SK-N-SH treated with all-trans-retinoic acid at 6 μM for 48 hours (cell line): ENCODE data around the gene TMEM107.

ENCODE experiments used
- ATAC-seq: fragments of 200-7000 bp; cut with Tn5 transposase; 3 replicates; pipeline ENCODE4 v1.9.1; 2020; ENCODE audit warnings: mild to moderate bottlenecking, moderate library complexity
- ARNTL ChIP-seq: fragments of 450-650 bp; formaldehyde crosslinking; IDR thresholded peaks from 2 replicates; pipeline ENCODE4 v1.5.0; 2020; ENCODE audit warnings: low read depth, mild to moderate bottlenecking, moderate library complexity, borderline replicate concordance
- BACH2 ChIP-seq: fragments of 250-450 bp; sonication (Bioruptor Pico); IDR thresholded peaks from 2 replicates; pipeline ENCODE4 v1.9.0; 2021; ENCODE audit warnings: mild to moderate bottlenecking, borderline replicate concordance
- CREB5 ChIP-seq: fragments of 250-450 bp; sonication (Bioruptor Pico); IDR thresholded peaks from 2 replicates; pipeline ENCODE4 v1.5.1; 2020; ENCODE audit warnings: low read depth, mild to moderate bottlenecking, moderate library complexity
- CSDC2 ChIP-seq: fragments of 250-450 bp; sonication (Bioruptor Pico); IDR thresholded peaks from 2 replicates; pipeline ENCODE4 v1.5.0; 2020; ENCODE audit warnings: mild to moderate bottlenecking, moderate library complexity
- CSRNP3 ChIP-seq: fragments of 250-450 bp; sonication (Bioruptor Pico); IDR thresholded peaks from 2 replicates; pipeline ENCODE4 v1.5.1; 2021; ENCODE audit warnings: mild to moderate bottlenecking, moderate library complexity
- ESRRG ChIP-seq: fragments of 250-450 bp; sonication (Bioruptor Pico); IDR thresholded peaks from 2 replicates; pipeline ENCODE4 v1.6.1; 2021; ENCODE audit warnings: mild to moderate bottlenecking
- GLIS3 ChIP-seq: fragments of 250-450 bp; sonication (Bioruptor Pico); IDR thresholded peaks from 2 replicates; pipeline ENCODE4 v1.5.0; 2020; ENCODE audit warnings: mild to moderate bottlenecking, moderate library complexity
- ISL1 ChIP-seq: fragments of 250-450 bp; sonication (Bioruptor Pico); IDR thresholded peaks from 2 replicates; pipeline ENCODE4 v2.1.2; 2022; ENCODE audit warnings: mild to moderate bottlenecking, moderate library complexity
- OSR1 ChIP-seq: fragments of 250-450 bp; sonication (Bioruptor Pico); IDR thresholded peaks from 2 replicates; pipeline ENCODE4 v1.8.0; 2022; ENCODE audit warnings: moderate library complexity, mild to moderate bottlenecking, inconsistent platforms
- PATZ1 ChIP-seq: fragments of 250-450 bp; sonication (Bioruptor Pico); IDR thresholded peaks from 2 replicates; pipeline ENCODE4 v1.8.0; 2020; ENCODE audit warnings: mild to moderate bottlenecking, moderate library complexity, borderline replicate concordance
- POU6F1 ChIP-seq: fragments of 250-450 bp; sonication (Bioruptor Pico); IDR thresholded peaks from 2 replicates; pipeline ENCODE4 v1.8.0; 2021; ENCODE audit warnings: low read depth, mild to moderate bottlenecking, moderate library complexity, borderline replicate concordance
- PPARA ChIP-seq: fragments of 250-450 bp; sonication (Bioruptor Pico); IDR thresholded peaks from 2 replicates; pipeline ENCODE4 v1.5.0; 2020; ENCODE audit warnings: mild to moderate bottlenecking, borderline replicate concordance
- RARB ChIP-seq: fragments of 250-450 bp; sonication (Bioruptor Pico); IDR thresholded peaks from 2 replicates; pipeline ENCODE4 v1.8.0; 2021; ENCODE audit warnings: mild to moderate bottlenecking, moderate library complexity
- SNAI2 ChIP-seq: fragments of 250-450 bp; sonication (Bioruptor Pico); IDR thresholded peaks from 2 replicates; pipeline ENCODE4 v1.5.0; 2020; ENCODE audit warnings: mild to moderate bottlenecking, moderate library complexity
- TCF4 ChIP-seq: fragments of 250-450 bp; sonication (Bioruptor Pico); IDR thresholded peaks from 2 replicates; pipeline ENCODE4 v1.8.0; 2021; ENCODE audit warnings: mild to moderate bottlenecking, moderate library complexity, borderline replicate concordance
- TOX ChIP-seq: fragments of 250-450 bp; sonication (Bioruptor Pico); IDR thresholded peaks from 2 replicates; pipeline ENCODE4 v1.8.0; 2021; ENCODE audit warnings: mild to moderate bottlenecking, moderate library complexity, borderline replicate concordance
- TSHZ2 ChIP-seq: fragments of 250-450 bp; sonication (Bioruptor Pico); IDR thresholded peaks from 2 replicates; pipeline ENCODE4 v1.5.0; 2020; ENCODE audit warnings: mild to moderate bottlenecking, moderate library complexity
- ZC3H10 ChIP-seq: fragments of 250-450 bp; sonication (Bioruptor Pico); IDR thresholded peaks from 2 replicates; pipeline ENCODE4 v1.5.1; 2021; ENCODE audit warnings: mild to moderate bottlenecking, moderate library complexity
- ZFP3 ChIP-seq: fragments of 250-450 bp; sonication (Bioruptor Pico); IDR thresholded peaks from 2 replicates; pipeline ENCODE4 v1.5.0; 2020; ENCODE audit warnings: mild to moderate bottlenecking, moderate library complexity
- ZFP30 ChIP-seq: fragments of 450-650 bp; formaldehyde crosslinking; IDR thresholded peaks from 2 replicates; pipeline ENCODE4 v1.5.0; 2022; ENCODE audit warnings: mild to moderate bottlenecking, moderate library complexity
- ZNF565 ChIP-seq: fragments of 450-650 bp; formaldehyde crosslinking; conservative IDR thresholded peaks from 2 replicates; pipeline ENCODE4 v1.5.0; 2020; ENCODE audit warnings: low read depth, mild to moderate bottlenecking, moderate library complexity
- ZNF70 ChIP-seq: fragments of 450-650 bp; formaldehyde crosslinking; IDR thresholded peaks from 2 replicates; pipeline ENCODE4 v1.5.0; 2020; ENCODE audit warnings: mild to moderate bottlenecking, moderate library complexity
- ZNF8 ChIP-seq: fragments of 450-650 bp; formaldehyde crosslinking; IDR thresholded peaks from 2 replicates; pipeline ENCODE4 v1.5.0; 2020; ENCODE audit warnings: mild to moderate bottlenecking, moderate library complexity

TMEM107 gene

GRCh38 chr17:8147141-8147804 lies 28.9 kb downstream of the TMEM107 start (continued):
- no peak for TF ChIP-seq POU6F1 (CRISPR knock-in tag)
- no peak for TF ChIP-seq TOX
- TF ChIP-seq RARB (CRISPR knock-in tag), result no peak
- TF ChIP-seq SNAI2 (CRISPR knock-in tag), result no peak
- TF ChIP-seq ISL1 (CRISPR knock-in tag), result no peak
- no peak for TF ChIP-seq ZFP30 (CRISPR knock-in tag)
- TF ChIP-seq OSR1 (CRISPR knock-in tag), result no peak
- TF ChIP-seq ZNF565 (CRISPR knock-in tag), result no peak
- no peak for TF ChIP-seq ESRRG (CRISPR knock-in tag)
- no peak for TF ChIP-seq PPARA
- no peak for TF ChIP-seq PATZ1 (CRISPR knock-in tag)
- TF ChIP-seq ZNF70 (CRISPR knock-in tag), result no peak

- TF ChIP-seq RARB (CRISPR knock-in tag) (no peak), SNAI2 (CRISPR knock-in tag) (no peak), BACH2 (CRISPR knock-in tag) (no peak), POU6F1 (CRISPR knock-in tag) (no peak), GLIS3 (CRISPR knock-in tag) (no peak), ISL1 (CRISPR knock-in tag) (no peak), CSRNP3 (no peak), PPARA (no peak), ZC3H10 (no peak), ZNF565 (CRISPR knock-in tag) (no peak), OSR1 (CRISPR knock-in tag) (no peak), TOX (no peak), CREB5 (no peak), ZNF70 (CRISPR knock-in tag) (no peak), ARNTL (CRISPR knock-in tag) (no peak), CSDC2 (CRISPR knock-in tag) (no peak), ZNF8 (CRISPR knock-in tag) (no peak)
- ATAC-seq, result no peak
Measured at GRCh38 chr17:8146381-8147140, 29.6 kb downstream of the TMEM107 start.

- TF ChIP-seq ZFP3 (CRISPR knock-in tag) (no peak), ISL1 (CRISPR knock-in tag) (no peak), RARB (CRISPR knock-in tag) (no peak), ESRRG (CRISPR knock-in tag) (no peak), PATZ1 (CRISPR knock-in tag) (no peak), TCF4 (CRISPR knock-in tag) (no peak), OSR1 (CRISPR knock-in tag) (no peak), ZFP30 (CRISPR knock-in tag) (no peak), ZNF70 (CRISPR knock-in tag) (no peak), BACH2 (CRISPR knock-in tag) (no peak), ZC3H10 (no peak), SNAI2 (CRISPR knock-in tag) (no peak), GLIS3 (CRISPR knock-in tag) (no peak), TSHZ2 (CRISPR knock-in tag) (no peak), CSDC2 (CRISPR knock-in tag) (no peak), ZNF565 (CRISPR knock-in tag) (no peak)
- no peak for ATAC-seq
Measured at GRCh38 chr17:8145811-8146210, 30.4 kb downstream of the TMEM107 start.
